ENCODE results near the gene PRPH. TPM values are rescaled to one million over a fixed set of nuclear protein-coding genes. Genes with fewer than 3 reads are reported as not detected.

PRPH gene
- total and polyA plus RNA-seq, 9 of the 15 experiments (the other 6 are each of a cell fraction or from before 2014, with no cell fraction given) = 0.27 to 1.9 (median 1.3) TPM; not detected in 1

- TF ChIP-seq, protein P1, sequence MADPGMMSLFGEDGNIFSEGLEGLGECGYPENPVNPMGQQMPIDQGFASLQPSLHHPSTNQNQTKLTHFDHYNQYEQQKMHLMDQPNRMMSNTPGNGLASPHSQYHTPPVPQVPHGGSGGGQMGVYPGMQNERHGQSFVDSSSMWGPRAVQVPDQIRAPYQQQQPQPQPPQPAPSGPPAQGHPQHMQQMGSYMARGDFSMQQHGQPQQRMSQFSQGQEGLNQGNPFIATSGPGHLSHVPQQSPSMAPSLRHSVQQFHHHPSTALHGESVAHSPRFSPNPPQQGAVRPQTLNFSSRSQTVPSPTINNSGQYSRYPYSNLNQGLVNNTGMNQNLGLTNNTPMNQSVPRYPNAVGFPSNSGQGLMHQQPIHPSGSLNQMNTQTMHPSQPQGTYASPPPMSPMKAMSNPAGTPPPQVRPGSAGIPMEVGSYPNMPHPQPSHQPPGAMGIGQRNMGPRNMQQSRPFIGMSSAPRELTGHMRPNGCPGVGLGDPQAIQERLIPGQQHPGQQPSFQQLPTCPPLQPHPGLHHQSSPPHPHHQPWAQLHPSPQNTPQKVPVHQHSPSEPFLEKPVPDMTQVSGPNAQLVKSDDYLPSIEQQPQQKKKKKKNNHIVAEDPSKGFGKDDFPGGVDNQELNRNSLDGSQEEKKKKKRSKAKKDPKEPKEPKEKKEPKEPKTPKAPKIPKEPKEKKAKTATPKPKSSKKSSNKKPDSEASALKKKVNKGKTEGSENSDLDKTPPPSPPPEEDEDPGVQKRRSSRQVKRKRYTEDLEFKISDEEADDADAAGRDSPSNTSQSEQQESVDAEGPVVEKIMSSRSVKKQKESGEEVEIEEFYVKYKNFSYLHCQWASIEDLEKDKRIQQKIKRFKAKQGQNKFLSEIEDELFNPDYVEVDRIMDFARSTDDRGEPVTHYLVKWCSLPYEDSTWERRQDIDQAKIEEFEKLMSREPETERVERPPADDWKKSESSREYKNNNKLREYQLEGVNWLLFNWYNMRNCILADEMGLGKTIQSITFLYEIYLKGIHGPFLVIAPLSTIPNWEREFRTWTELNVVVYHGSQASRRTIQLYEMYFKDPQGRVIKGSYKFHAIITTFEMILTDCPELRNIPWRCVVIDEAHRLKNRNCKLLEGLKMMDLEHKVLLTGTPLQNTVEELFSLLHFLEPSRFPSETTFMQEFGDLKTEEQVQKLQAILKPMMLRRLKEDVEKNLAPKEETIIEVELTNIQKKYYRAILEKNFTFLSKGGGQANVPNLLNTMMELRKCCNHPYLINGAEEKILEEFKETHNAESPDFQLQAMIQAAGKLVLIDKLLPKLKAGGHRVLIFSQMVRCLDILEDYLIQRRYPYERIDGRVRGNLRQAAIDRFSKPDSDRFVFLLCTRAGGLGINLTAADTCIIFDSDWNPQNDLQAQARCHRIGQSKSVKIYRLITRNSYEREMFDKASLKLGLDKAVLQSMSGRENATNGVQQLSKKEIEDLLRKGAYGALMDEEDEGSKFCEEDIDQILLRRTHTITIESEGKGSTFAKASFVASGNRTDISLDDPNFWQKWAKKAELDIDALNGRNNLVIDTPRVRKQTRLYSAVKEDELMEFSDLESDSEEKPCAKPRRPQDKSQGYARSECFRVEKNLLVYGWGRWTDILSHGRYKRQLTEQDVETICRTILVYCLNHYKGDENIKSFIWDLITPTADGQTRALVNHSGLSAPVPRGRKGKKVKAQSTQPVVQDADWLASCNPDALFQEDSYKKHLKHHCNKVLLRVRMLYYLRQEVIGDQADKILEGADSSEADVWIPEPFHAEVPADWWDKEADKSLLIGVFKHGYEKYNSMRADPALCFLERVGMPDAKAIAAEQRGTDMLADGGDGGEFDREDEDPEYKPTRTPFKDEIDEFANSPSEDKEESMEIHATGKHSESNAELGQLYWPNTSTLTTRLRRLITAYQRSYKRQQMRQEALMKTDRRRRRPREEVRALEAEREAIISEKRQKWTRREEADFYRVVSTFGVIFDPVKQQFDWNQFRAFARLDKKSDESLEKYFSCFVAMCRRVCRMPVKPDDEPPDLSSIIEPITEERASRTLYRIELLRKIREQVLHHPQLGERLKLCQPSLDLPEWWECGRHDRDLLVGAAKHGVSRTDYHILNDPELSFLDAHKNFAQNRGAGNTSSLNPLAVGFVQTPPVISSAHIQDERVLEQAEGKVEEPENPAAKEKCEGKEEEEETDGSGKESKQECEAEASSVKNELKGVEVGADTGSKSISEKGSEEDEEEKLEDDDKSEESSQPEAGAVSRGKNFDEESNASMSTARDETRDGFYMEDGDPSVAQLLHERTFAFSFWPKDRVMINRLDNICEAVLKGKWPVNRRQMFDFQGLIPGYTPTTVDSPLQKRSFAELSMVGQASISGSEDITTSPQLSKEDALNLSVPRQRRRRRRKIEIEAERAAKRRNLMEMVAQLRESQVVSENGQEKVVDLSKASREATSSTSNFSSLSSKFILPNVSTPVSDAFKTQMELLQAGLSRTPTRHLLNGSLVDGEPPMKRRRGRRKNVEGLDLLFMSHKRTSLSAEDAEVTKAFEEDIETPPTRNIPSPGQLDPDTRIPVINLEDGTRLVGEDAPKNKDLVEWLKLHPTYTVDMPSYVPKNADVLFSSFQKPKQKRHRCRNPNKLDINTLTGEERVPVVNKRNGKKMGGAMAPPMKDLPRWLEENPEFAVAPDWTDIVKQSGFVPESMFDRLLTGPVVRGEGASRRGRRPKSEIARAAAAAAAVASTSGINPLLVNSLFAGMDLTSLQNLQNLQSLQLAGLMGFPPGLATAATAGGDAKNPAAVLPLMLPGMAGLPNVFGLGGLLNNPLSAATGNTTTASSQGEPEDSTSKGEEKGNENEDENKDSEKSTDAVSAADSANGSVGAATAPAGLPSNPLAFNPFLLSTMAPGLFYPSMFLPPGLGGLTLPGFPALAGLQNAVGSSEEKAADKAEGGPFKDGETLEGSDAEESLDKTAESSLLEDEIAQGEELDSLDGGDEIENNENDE (IDR thresholded peaks at IDR 0.05; ENCODE audit: low read depth, low read length) = no peak
- TF ChIP-seq UBTF (IDR thresholded peaks at IDR 0.05; ENCODE audit: borderline replicate concordance in 1 of 2, low read depth in 2 of 2, low read length in 2 of 2) (0 out of 4 replicates have a peak, but pooled peaks of 1 of the 2 experiments have one; percentile 60), ZNF57 (CRISPR knock-in tag; IDR thresholded peaks at IDR 0.05) (no peak), EP400 (IDR thresholded peaks at IDR 0.05) (peak; percentile 41; the same call in 1 of the 2 replicates), CTCF (IDR thresholded peaks at IDR 0.05 in 2 of 3, conservative IDR thresholded peaks at IDR 0.05 in 1 of 3; ENCODE audit: insufficient read depth in 2 of 3, low read depth in 1 of 3, low read length in 3 of 3) (peak; percentile 35 to 66 (median 45); a peak in 5 of 6 replicates), KLF1 (tag; IDR thresholded peaks at IDR 0.05) (peak; percentile 14; the same call in 1 of the 2 replicates), KLF13 (tag; IDR thresholded peaks at IDR 0.05; ENCODE audit: borderline replicate concordance, low read depth) (0 out of 2 replicates have a peak, but pooled peaks have one; percentile 23), ZNF586 (CRISPR knock-in tag; conservative IDR thresholded peaks at IDR 0.05) (no peak), RB1 (IDR thresholded peaks at IDR 0.05; ENCODE audit: low read depth) (peak; percentile 45; the same call in 1 of the 2 replicates), GATA2 (CRISPR knock-in tag; IDR thresholded peaks at IDR 0.05) (no peak)
These were observed 2.1 kb downstream of the PRPH start (continued) for GRCh38 chr12:49296836-49297694.

Measured in K562 (cell line).